HG02885 (cell line): ENCODE measurements around the gene RSAD2.
"Not testable (repeated sequence)": the region's sequence is repeated elsewhere in the genome, so short reads cannot be mapped to it uniquely, and the experiment has no call there.

Experiments used
- ATAC-seq: cut with Tn5 transposase; IDR thresholded peaks from one replicate; pipeline ENCODE4 v1.9.1; 2021; ENCODE audit warnings: mild to moderate bottlenecking; ENCODE audit not compliant: unreplicated experiment, poor library complexity

Gene RSAD2

GRCh38 chr2:6896930-6897759 is 19.6 kb downstream of the RSAD2 start:
- peak; percentile 58 for ATAC-seq

- not testable (repeated sequence) for ATAC-seq
Measured at GRCh38 chr2:6902581-6902980, 25.0 kb downstream of the RSAD2 start.

GRCh38 chr2:6905668-6906067 is 28.1 kb downstream of the RSAD2 start:
- no peak for ATAC-seq

- ATAC-seq: no peak
Measured at GRCh38 chr2:6906165-6906741, 28.7 kb downstream of the RSAD2 start.

- ATAC-seq: no peak
Measured at GRCh38 chr2:6908291-6908690, 30.7 kb downstream of the RSAD2 start.

- ATAC-seq: peak; percentile 99
Measured at GRCh38 chr2:6909431-6910385, 32.1 kb downstream of the RSAD2 start.

GRCh38 chr2:6911721-6912120 is 34.1 kb downstream of the RSAD2 start:
- ATAC-seq: no peak

GRCh38 chr2:6913415-6914157 is 36.0 kb downstream of the RSAD2 start:
- no peak for ATAC-seq

- ATAC-seq: no peak
Measured at GRCh38 chr2:6914828-6915227, 37.3 kb downstream of the RSAD2 start.

- ATAC-seq: no peak
Measured at GRCh38 chr2:6915399-6915798, 37.8 kb downstream of the RSAD2 start.

- ATAC-seq: no peak
Measured at GRCh38 chr2:6916224-6916623, 38.6 kb downstream of the RSAD2 start.

- ATAC-seq: no peak
Measured at GRCh38 chr2:6916736-6917070, 39.1 kb downstream of the RSAD2 start.

- ATAC-seq: peak; percentile 85
Measured at GRCh38 chr2:6917071-6917760, 39.6 kb downstream of the RSAD2 start, which contains the start of gene RNF144A. Gene RNF144A, plus strand, starts transcription at chr2:6917412. Its CDS starts 79,515 bp downstream, at chr2:6996927.

- ATAC-seq: peak; percentile 36
Measured at GRCh38 chr2:6917761-6918421, 40.3 kb downstream of the RSAD2 start.

- no peak for ATAC-seq
Measured at GRCh38 chr2:6919901-6920742, 42.5 kb downstream of the RSAD2 start.

GRCh38 chr2:6920743-6921064 is 43.1 kb downstream of the RSAD2 start:
- ATAC-seq: no peak

- no peak for ATAC-seq
Measured at GRCh38 chr2:6921321-6921922, 43.8 kb downstream of the RSAD2 start.

GRCh38 chr2:6922201-6922656 is 44.7 kb downstream of the RSAD2 start:
- no peak for ATAC-seq
